CD14-positive monocyte (primary cell): ENCODE data around the gene CLCNKA. TPM values are rescaled to one million over a fixed set of nuclear protein-coding genes. Genes with fewer than 3 reads are reported as not detected.
A peak's percentile ranks its signal among the peaks of the same experiment; 100 is the strongest.

ENCODE experiments used
- DNase-seq, 3 donors: peaks; one replicate each; pipeline ENCODE4 v3.0.0-alpha.2; 2011 to 2022
- H2AFZ ChIP-seq: 2 replicates; pipeline ENCODE4 v1.6.0; 2012; ENCODE audit warnings: mild to moderate bottlenecking, low read depth, low read length, inconsistent platforms; ENCODE audit not compliant: insufficient read depth, poor library complexity, severe bottlenecking
- H3K27ac ChIP-seq, 2 donors: 1 replicate in 1 of 2; 2 replicates in 1 of 2; pipeline ENCODE4 v1.5.1; 2012 to 2013; ENCODE audit warnings: low read length in 2 of 2, control low read depth in 1 of 2, inconsistent platforms in 1 of 2, low read depth in 1 of 2, mild to moderate bottlenecking in 1 of 2
- H3K27me3 ChIP-seq, 2 donors: one replicate each; pipeline versions ENCODE4 v1.6.0 to v1.6.1; 2011 to 2013; ENCODE audit warnings: low read length in 2 of 2; ENCODE audit not compliant: control insufficient read depth in 2 of 2, insufficient read depth in 2 of 2
- H3K36me3 ChIP-seq, 2 donors: replicated peaks in 1 of 2; 1 replicate in 1 of 2; 2 replicates in 1 of 2; pipeline versions ENCODE4 v1.5.1 to v1.6.1; 2012 to 2013; ENCODE audit warnings: low read length in 2 of 2, control low read depth in 1 of 2, inconsistent platforms in 1 of 2, mild to moderate bottlenecking in 1 of 2; ENCODE audit not compliant: insufficient read depth in 2 of 2, control insufficient read depth in 1 of 2
- H3K4me1 ChIP-seq, 2 donors: 1 replicate in 1 of 2; 2 replicates in 1 of 2; pipeline versions ENCODE4 v1.5.1 to v1.6.1; 2012 to 2013; ENCODE audit warnings: low read length in 2 of 2, control low read depth in 1 of 2, inconsistent platforms in 1 of 2, mild to moderate bottlenecking in 1 of 2, moderate library complexity in 1 of 2; ENCODE audit not compliant: insufficient read depth in 2 of 2, control insufficient read depth in 1 of 2
- H3K4me2 ChIP-seq: replicated peaks from 2 replicates; pipeline ENCODE3; 2012; ENCODE audit warnings: low read length, moderate library complexity, mild to moderate bottlenecking; ENCODE audit not compliant: poor library complexity, severe bottlenecking; ENCODE audit errors: extremely low read depth
- H3K4me3 ChIP-seq, 3 experiments: fragments of 200-600 bp in 1 of 3; sonication (generic) in 1 of 3; replicated peaks in 1 of 3; 1 replicate in 2 of 3; 2 replicates in 1 of 3; pipeline ENCODE4 v1.5.1; 2011 to 2013; ENCODE audit warnings: low read length in 3 of 3, mild to moderate bottlenecking in 3 of 3, control low read depth in 2 of 3, low read depth in 2 of 3, inconsistent platforms in 1 of 3, moderate library complexity in 1 of 3
- H3K79me2 ChIP-seq: 2 replicates; pipeline ENCODE4 v1.6.0; 2012; ENCODE audit warnings: mild to moderate bottlenecking, control low read depth, inconsistent platforms, low read length, moderate library complexity; ENCODE audit not compliant: insufficient read depth
- H3K9ac ChIP-seq: 2 replicates; pipeline ENCODE4 v1.6.0; 2017; ENCODE audit warnings: low read length, mild to moderate bottlenecking; ENCODE audit not compliant: insufficient read depth, poor library complexity, severe bottlenecking
- H3K9me3 ChIP-seq, 2 donors: replicated peaks in 1 of 2; 1 replicate in 1 of 2; 2 replicates in 1 of 2; pipeline versions ENCODE4 v1.5.1 to v1.6.1; 2012 to 2013; ENCODE audit warnings: low read length in 2 of 2, control low read depth in 1 of 2; ENCODE audit not compliant: control insufficient read depth in 1 of 2, insufficient read depth in 1 of 2
- H4K20me1 ChIP-seq: 2 replicates; pipeline ENCODE4 v1.6.0; 2012; ENCODE audit warnings: mild to moderate bottlenecking, low read length, control low read depth, moderate library complexity; ENCODE audit not compliant: insufficient read depth
- H3K27ac Mint-ChIP-seq, 7 donors: one replicate each; pipeline ENCODE4 v1.8.0; 2020; ENCODE audit warnings: mild to moderate bottlenecking in 7 of 7, mixed read lengths in 7 of 7, moderate library complexity in 6 of 7, inconsistent platforms in 2 of 7
- H3K27me3 Mint-ChIP-seq, 3 donors: one replicate each; pipeline ENCODE4 v1.8.0; 2021 to 2022; ENCODE audit warnings: low read depth in 3 of 3, mild to moderate bottlenecking in 3 of 3, mixed read lengths in 3 of 3, moderate library complexity in 3 of 3, inconsistent platforms in 1 of 3
- H3K36me3 Mint-ChIP-seq, 2 donors: one replicate each; pipeline ENCODE4 v1.8.0; 2020; ENCODE audit warnings: mixed read lengths in 2 of 2, inconsistent platforms in 1 of 2, mild to moderate bottlenecking in 1 of 2
- H3K4me1 Mint-ChIP-seq: one replicate; pipeline ENCODE4 v1.8.0; 2020; ENCODE audit warnings: mild to moderate bottlenecking, mixed read lengths
- H3K4me3 Mint-ChIP-seq, 2 donors: one replicate each; pipeline ENCODE4 v1.8.0; 2020; ENCODE audit warnings: mild to moderate bottlenecking in 2 of 2, mixed read lengths in 2 of 2, moderate library complexity in 1 of 2
- H3K9me3 Mint-ChIP-seq, 7 donors: one replicate each; pipeline ENCODE4 v1.8.0; 2020 to 2022; ENCODE audit warnings: mixed read lengths in 7 of 7, mild to moderate bottlenecking in 6 of 7, moderate library complexity in 6 of 7, inconsistent platforms in 2 of 7
- WGBS: methylation state at CpG from one replicate; pipeline ENCODE4 v1.1.5; 2013; ENCODE audit warnings: missing lambda C conversion rate; ENCODE audit not compliant: insufficient coverage; 5-methylcytosine and 5-hydroxymethylcytosine counted together
- intact Hi-C, 2 donors: fragments of 100-400 bp; cut with micrococcal nuclease; formaldehyde crosslinking; loops; one replicate each; pipeline versions ENCODE4 v1.15.0 to v1.15.1; 2023
- polyA plus RNA-seq, 3 donors: library from polyadenylated mRNA; depleted of rRNA in 1 of 3; unstranded in 2 of 3; stranded (reverse) in 1 of 3; fragments of 300-500 nt in 2 of 3; fragments of >200 nt in 1 of 3; fragmentation: Illumina TruSeq in 2 of 3; gene quantifications; 1 replicate in 2 of 3; 2 replicates in 1 of 3; pipeline ENCODE4 v1.2.3, GENCODE V29; 2012 to 2021
- TF ChIP-seq, protein P1 (sequence below): fragments of 200-600 bp; IDR thresholded peaks from one replicate; pipeline ENCODE4 v1.8.0; 2022; ENCODE audit warnings: antibody characterized with exemption, mild to moderate bottlenecking

CLCNKA gene
- polyA plus RNA-seq, 3 donors: 0.07 TPM; not detected in 2

- no peak overlapping the region for H3K4me2 ChIP-seq
- Mint-ChIP-seq H3K36me3 (no peaks in the 10 kb centered on the region), H3K27me3 (peaks cover 2% of the 10 kb centered on the region in 3 donors), H3K4me3 (no peak overlapping the region), H3K27ac (no peak overlapping the region), H3K9me3 (no peaks in the 10 kb centered on the region), H3K4me1 (no peaks in the 10 kb centered on the region)
- intact Hi-C loops: loop anchor here in 1 of 2 donors (10.0 kb wide), 1 partner anchor 179 kb away; no protein-coding TSS in a partner anchor
- H3K4me1 ChIP-seq: no peaks in the 10 kb centered on the region
- H4K20me1 ChIP-seq: no peaks in the 10 kb centered on the region
- TF ChIP-seq, protein P1, sequence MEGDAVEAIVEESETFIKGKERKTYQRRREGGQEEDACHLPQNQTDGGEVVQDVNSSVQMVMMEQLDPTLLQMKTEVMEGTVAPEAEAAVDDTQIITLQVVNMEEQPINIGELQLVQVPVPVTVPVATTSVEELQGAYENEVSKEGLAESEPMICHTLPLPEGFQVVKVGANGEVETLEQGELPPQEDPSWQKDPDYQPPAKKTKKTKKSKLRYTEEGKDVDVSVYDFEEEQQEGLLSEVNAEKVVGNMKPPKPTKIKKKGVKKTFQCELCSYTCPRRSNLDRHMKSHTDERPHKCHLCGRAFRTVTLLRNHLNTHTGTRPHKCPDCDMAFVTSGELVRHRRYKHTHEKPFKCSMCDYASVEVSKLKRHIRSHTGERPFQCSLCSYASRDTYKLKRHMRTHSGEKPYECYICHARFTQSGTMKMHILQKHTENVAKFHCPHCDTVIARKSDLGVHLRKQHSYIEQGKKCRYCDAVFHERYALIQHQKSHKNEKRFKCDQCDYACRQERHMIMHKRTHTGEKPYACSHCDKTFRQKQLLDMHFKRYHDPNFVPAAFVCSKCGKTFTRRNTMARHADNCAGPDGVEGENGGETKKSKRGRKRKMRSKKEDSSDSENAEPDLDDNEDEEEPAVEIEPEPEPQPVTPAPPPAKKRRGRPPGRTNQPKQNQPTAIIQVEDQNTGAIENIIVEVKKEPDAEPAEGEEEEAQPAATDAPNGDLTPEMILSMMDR: no peak
- no peaks in the 10 kb centered on the region for H3K9me3 ChIP-seq
- no peak overlapping the region for H3K27ac ChIP-seq
- no peak overlapping the region for H2AFZ ChIP-seq
- no peaks in the 10 kb centered on the region for H3K36me3 ChIP-seq
- DNase-seq: no peak
- 90% methylated on average over 2 of the region's 5 CpGs for WGBS
- H3K79me2 ChIP-seq: no peaks in the 10 kb centered on the region
- H3K27me3 ChIP-seq: no peaks in the 10 kb centered on the region
- H3K4me3 ChIP-seq: no peak overlapping the region
- H3K9ac ChIP-seq: no peak overlapping the region
Observed at GRCh38 chr1:16005597-16005996, 16.2 kb upstream of the CLCNKA start.

GRCh38 chr1:16006010-16006409 lies 15.8 kb upstream of the CLCNKA start:
- Histone ChIP-seq H3K4me2 (no peak overlapping the region), H3K4me3 (no peak overlapping the region), H3K9ac (no peak overlapping the region), H2AFZ (no peak overlapping the region), H3K79me2 (no peaks in the 10 kb centered on the region), H4K20me1 (no peaks in the 10 kb centered on the region), H3K27me3 (no peaks in the 10 kb centered on the region), H3K36me3 (no peaks in the 10 kb centered on the region), H3K4me1 (no peaks in the 10 kb centered on the region), H3K27ac (no peak overlapping the region), H3K9me3 (no peaks in the 10 kb centered on the region)
- 69% methylated on average over 9 of the region's 11 CpGs for WGBS
- intact Hi-C loops: loop anchor here in 1 of 2 donors (10.0 kb wide), 1 partner anchor 179 kb away; no protein-coding TSS in a partner anchor
- peak overlapping the region in 1 of 7 donors; percentile 60 for H3K27ac Mint-ChIP-seq
- no peak for DNase-seq
- H3K4me1 Mint-ChIP-seq: no peaks in the 10 kb centered on the region
- TF ChIP-seq, protein P1: no peak
- H3K9me3 Mint-ChIP-seq: no peaks in the 10 kb centered on the region
- H3K36me3 Mint-ChIP-seq: no peaks in the 10 kb centered on the region
- H3K4me3 Mint-ChIP-seq: no peak overlapping the region
- peaks cover 2% of the 10 kb centered on the region in 3 donors for H3K27me3 Mint-ChIP-seq
